Neural crest cell (in vitro differentiated cells): Measurements from ENCODE around the gene CRYZL1. TPM values are rescaled to one million over a fixed set of nuclear protein-coding genes. Genes with fewer than 3 reads are reported as not detected.

ENCODE experiments used
- DNase-seq: peaks from one replicate; pipeline ENCODE4 v3.0.0; 2021; ENCODE audit warnings: low read depth, mixed read lengths, low spot score
- H3K27ac Mint-ChIP-seq: one replicate; pipeline ENCODE4 v1.8.0; 2021; ENCODE audit warnings: mild to moderate bottlenecking, mixed read lengths; ENCODE audit not compliant: unreplicated experiment
- H3K27me3 Mint-ChIP-seq: 2 replicates; pipeline ENCODE4 v1.8.0; 2021; ENCODE audit warnings: low read depth, mild to moderate bottlenecking, mixed read lengths
- H3K36me3 Mint-ChIP-seq: 2 replicates; pipeline ENCODE4 v1.8.0; 2021; ENCODE audit warnings: low read depth, mild to moderate bottlenecking, mixed read lengths
- H3K4me1 Mint-ChIP-seq: 2 replicates; pipeline ENCODE4 v1.8.0; 2021; ENCODE audit warnings: mixed read lengths
- H3K4me3 Mint-ChIP-seq: one replicate; pipeline ENCODE4 v1.8.0; 2021; ENCODE audit warnings: mild to moderate bottlenecking, mixed read lengths
- H3K9me3 Mint-ChIP-seq: 2 replicates; pipeline ENCODE4 v1.8.0; 2021; ENCODE audit warnings: mixed read lengths
- total RNA-seq: library from RNA; stranded (reverse); gene quantifications from 2 replicates; pipeline ENCODE4 v1.2.1, GENCODE V29; 2021
- TF ChIP-seq, protein P1 (sequence below): fragments of 200-600 bp; sonication (generic); conservative IDR thresholded peaks from 2 replicates; pipeline ENCODE4 v1.5.0; 2021; ENCODE audit warnings: antibody characterized with exemption, mild to moderate bottlenecking

CRYZL1 gene
- total RNA-seq, 1 donor from 2014 or later: 55.8 TPM

DNA sequence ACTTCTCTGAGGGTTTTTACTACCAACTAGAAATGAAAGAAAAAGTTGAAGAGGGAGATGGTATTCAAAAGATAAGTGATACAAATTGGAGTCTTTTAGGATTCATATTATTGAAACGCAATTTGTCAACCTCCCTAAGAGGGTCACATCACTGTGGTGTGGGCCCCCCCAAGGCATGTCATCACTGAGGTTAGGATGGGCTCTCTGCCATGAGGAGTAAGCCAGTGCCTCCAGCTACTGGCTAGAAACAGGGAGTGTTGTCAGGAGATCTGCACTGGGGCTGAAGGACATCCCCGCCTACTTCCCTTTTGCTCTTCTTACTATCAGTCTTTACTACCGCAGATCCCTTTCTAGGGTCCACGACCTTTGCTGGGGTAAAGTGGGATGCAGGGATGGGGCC is 26.6 kb upstream of the CRYZL1 start:
- no peaks in the 10 kb centered on the region for H3K9me3 Mint-ChIP-seq
- H3K4me3 Mint-ChIP-seq: no peak overlapping the region
- DNase-seq: no peak
- H3K36me3 Mint-ChIP-seq: no peaks in the 10 kb centered on the region
- TF ChIP-seq, protein P1, sequence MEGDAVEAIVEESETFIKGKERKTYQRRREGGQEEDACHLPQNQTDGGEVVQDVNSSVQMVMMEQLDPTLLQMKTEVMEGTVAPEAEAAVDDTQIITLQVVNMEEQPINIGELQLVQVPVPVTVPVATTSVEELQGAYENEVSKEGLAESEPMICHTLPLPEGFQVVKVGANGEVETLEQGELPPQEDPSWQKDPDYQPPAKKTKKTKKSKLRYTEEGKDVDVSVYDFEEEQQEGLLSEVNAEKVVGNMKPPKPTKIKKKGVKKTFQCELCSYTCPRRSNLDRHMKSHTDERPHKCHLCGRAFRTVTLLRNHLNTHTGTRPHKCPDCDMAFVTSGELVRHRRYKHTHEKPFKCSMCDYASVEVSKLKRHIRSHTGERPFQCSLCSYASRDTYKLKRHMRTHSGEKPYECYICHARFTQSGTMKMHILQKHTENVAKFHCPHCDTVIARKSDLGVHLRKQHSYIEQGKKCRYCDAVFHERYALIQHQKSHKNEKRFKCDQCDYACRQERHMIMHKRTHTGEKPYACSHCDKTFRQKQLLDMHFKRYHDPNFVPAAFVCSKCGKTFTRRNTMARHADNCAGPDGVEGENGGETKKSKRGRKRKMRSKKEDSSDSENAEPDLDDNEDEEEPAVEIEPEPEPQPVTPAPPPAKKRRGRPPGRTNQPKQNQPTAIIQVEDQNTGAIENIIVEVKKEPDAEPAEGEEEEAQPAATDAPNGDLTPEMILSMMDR: no peak
- no peaks in the 10 kb centered on the region for H3K27me3 Mint-ChIP-seq
- H3K4me1 Mint-ChIP-seq: peaks cover 27% of the 10 kb centered on the region
- H3K27ac Mint-ChIP-seq: no peak overlapping the region

DNA sequence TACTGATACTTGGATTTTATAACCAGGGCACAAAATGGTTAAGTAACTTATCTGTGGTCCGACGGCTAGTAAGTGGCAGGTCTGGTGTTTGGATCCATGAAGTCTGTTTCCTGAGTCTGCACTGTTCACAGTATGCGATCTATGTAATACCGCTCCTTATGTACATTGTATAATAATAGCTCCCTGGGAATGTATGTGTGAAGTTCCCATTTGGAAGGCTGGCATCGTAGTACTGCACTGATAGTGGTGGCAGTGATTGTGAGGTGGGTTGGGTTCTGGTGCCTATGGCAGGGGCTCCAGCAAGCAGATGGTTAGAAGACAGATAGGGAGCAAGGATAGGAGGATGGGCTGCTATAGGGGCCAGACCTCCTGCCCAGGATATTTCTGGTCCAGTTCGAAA is 26.1 kb upstream of the CRYZL1 start:
- Mint-ChIP-seq H3K4me1 (peaks cover 27% of the 10 kb centered on the region), H3K36me3 (no peaks in the 10 kb centered on the region), H3K4me3 (no peak overlapping the region), H3K9me3 (no peaks in the 10 kb centered on the region), H3K27me3 (no peaks in the 10 kb centered on the region), H3K27ac (no peak overlapping the region)
- no peak for DNase-seq
- TF ChIP-seq, protein P1: no peak

DNA sequence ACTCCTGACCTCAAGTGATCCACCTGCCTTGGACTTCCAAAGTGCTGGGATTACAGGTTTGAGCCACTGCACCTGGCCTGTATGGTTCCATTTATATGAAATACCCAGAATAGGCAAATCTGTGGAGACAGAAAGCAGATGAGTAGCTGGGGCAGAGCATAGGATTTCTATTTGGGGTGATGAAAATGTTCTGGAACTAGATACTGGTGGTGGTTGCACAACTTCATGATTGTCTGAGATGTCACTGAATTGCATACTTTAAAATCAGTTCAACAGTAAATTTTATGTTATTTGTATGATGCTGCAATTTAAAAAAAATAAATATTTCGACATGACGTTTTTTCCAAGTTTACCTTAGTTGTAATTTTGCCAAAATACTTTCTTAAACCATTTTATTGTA is 24.6 kb upstream of the CRYZL1 start:
- Mint-ChIP-seq H3K9me3 (peaks cover under 1% of the 10 kb centered on the region), H3K36me3 (peaks cover 6% of the 10 kb centered on the region), H3K27ac (no peak overlapping the region), H3K4me3 (no peak overlapping the region), H3K27me3 (no peaks in the 10 kb centered on the region), H3K4me1 (peaks cover 24% of the 10 kb centered on the region)
- TF ChIP-seq, protein P1: no peak
- DNase-seq: no peak

DNA sequence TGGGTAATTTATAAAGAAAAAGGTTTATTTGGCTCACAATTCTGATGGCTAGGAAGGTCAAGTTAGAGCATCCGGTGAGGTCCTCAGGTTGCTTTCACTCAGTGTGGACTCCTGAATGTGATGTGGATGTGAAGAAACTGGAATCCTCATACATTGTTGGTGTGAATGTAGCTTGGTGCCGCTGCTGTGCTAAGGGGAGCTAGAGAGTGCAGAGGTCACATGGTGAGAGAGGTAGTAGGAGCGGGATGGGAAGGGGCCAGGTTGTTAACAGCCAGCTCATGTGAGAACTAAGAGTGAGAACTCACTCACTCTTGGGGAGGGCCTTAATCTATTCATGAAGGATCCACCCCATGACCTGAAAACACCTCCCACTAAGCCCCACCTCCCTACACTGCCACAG is 22.6 kb upstream of the CRYZL1 start:
- Mint-ChIP-seq H3K27ac (no peak overlapping the region), H3K36me3 (peaks cover 13% of the 10 kb centered on the region), H3K4me1 (peaks cover 16% of the 10 kb centered on the region), H3K27me3 (no peaks in the 10 kb centered on the region), H3K4me3 (no peak overlapping the region), H3K9me3 (peaks cover 7% of the 10 kb centered on the region)
- TF ChIP-seq, protein P1: no peak
- no peak for DNase-seq

DNA sequence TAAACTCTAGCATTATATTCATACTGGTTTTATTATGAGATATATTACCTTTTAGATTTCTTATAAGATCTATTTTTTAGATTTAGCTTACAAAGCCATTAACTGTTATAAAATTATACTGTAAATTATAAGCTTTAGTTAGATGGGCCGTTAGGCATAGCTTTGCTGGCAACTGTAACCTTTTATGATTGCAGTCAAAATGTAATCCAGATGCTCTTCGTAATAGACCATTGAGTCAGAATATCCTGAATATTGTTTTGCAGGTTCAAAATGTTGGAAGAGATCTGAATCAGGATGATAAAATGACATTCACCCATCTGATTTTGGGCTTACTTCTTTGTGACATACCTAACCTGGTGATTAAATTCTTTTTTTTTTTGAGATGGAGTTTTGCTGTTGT is 21.7 kb upstream of the CRYZL1 start:
- no peak for DNase-seq
- peaks cover 10% of the 10 kb centered on the region for H3K4me1 Mint-ChIP-seq
- H3K36me3 Mint-ChIP-seq: peaks cover 13% of the 10 kb centered on the region
- TF ChIP-seq, protein P1: no peak
- H3K27ac Mint-ChIP-seq: no peak overlapping the region
- H3K9me3 Mint-ChIP-seq: peaks cover 7% of the 10 kb centered on the region
- H3K4me3 Mint-ChIP-seq: no peak overlapping the region
- no peaks in the 10 kb centered on the region for H3K27me3 Mint-ChIP-seq

DNA sequence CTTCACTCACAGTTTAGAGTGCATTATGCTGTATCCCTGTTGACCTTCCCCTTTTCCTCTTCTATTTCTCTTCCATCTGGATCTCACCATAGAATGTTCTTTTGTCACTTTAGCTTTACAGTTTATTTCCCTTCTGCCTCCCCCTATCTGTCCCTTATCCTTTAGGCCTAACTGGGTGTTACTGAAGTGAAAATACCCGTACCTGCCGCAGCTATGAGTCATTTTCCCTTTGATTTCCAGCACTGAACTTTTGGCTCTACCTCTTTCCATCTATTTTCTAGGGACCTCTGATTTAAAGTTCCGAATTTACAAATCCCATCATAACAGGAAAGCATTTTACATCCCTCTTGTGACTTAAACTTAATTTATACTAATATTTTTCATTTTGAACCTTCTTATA is 20.5 kb upstream of the CRYZL1 start:
- Mint-ChIP-seq H3K36me3 (peaks cover 13% of the 10 kb centered on the region), H3K27ac (no peak overlapping the region), H3K4me3 (no peak overlapping the region), H3K27me3 (no peaks in the 10 kb centered on the region), H3K9me3 (peaks cover 7% of the 10 kb centered on the region), H3K4me1 (peaks cover 10% of the 10 kb centered on the region)
- DNase-seq: no peak
- TF ChIP-seq, protein P1: no peak
